K562 (cell line): Measurements from ENCODE around the gene ARHGAP42. TPM values are rescaled to one million over a fixed set of nuclear protein-coding genes. Genes with fewer than 3 reads are reported as not detected.

Experiments
- CXXC5 ChIP-seq: fragments of 250-450 bp; sonication (Bioruptor Pico); IDR thresholded peaks from 2 replicates; pipeline ENCODE4 v1.8.0; 2022; ENCODE audit warnings: inconsistent platforms, mild to moderate bottlenecking, moderate library complexity
- ERF ChIP-seq: fragments of 450-650 bp; formaldehyde crosslinking; IDR thresholded peaks from 2 replicates; pipeline ENCODE4 v1.4.0; 2020; ENCODE audit warnings: mild to moderate bottlenecking, mixed read lengths
- KLF13 ChIP-seq: fragments of 450-650 bp; IDR thresholded peaks from 2 replicates; pipeline ENCODE4 v1.6.1; 2016; ENCODE audit warnings: missing genetic modification characterization, low read depth, mild to moderate bottlenecking, missing compliant biosample characterization, moderate library complexity, borderline replicate concordance
- NEUROD1 ChIP-seq: fragments of 150-350 bp; IDR thresholded peaks from 2 replicates; pipeline ENCODE4 v1.6.1; 2014; ENCODE audit warnings: borderline replicate concordance, low read length, low read depth; ENCODE audit not compliant: partially characterized antibody
- SAFB ChIP-seq: fragments of 200-400 bp; formaldehyde crosslinking; IDR thresholded peaks from 2 replicates; pipeline ENCODE4 v1.6.1; 2017; ENCODE audit warnings: low read depth, low read length, borderline replicate concordance
- SMARCB1 ChIP-seq: IDR thresholded peaks from 2 replicates; pipeline ENCODE4 v1.6.1; 2011; ENCODE audit warnings: improper control_type of control experiment, low read depth; ENCODE audit not compliant: insufficient read length
- THRB ChIP-seq: fragments of 450-650 bp; formaldehyde crosslinking; conservative IDR thresholded peaks from 2 replicates; pipeline ENCODE4 v1.4.0; 2022; ENCODE audit warnings: mild to moderate bottlenecking, missing genetic modification characterization
- ZNF146 ChIP-seq: IDR thresholded peaks from one replicate; pipeline ENCODE4 v1.6.1; 2018; ENCODE audit warnings: missing compliant biosample characterization; ENCODE audit not compliant: unreplicated experiment
- ZNF41 ChIP-seq: fragments of 250-450 bp; sonication (Bioruptor Pico); conservative IDR thresholded peaks from 2 replicates; pipeline ENCODE4 v1.4.0; 2020; ENCODE audit warnings: mild to moderate bottlenecking
- ZNF75A ChIP-seq: fragments of 450-650 bp; formaldehyde crosslinking; IDR thresholded peaks from 2 replicates; pipeline ENCODE4 v1.4.0; 2020; ENCODE audit warnings: mild to moderate bottlenecking
- polyA plus RNA-seq, 8 experiments: library from polyadenylated mRNA; depleted of rRNA in 4 of 8; stranded (reverse) in 5 of 8; unstranded in 3 of 8; fragments of >200 nt; fragmentation: Nextera tagmentation in 2 of 8; fragmentation: Illumina TruSeq in 1 of 8; extraction: Ambion mirVana in 2 of 8; extraction: Trizol in 1 of 8; gene quantifications; 2 replicates each; pipeline versions ENCODE4 v1.2.1 to v1.2.3, GENCODE V29; 2011 to 2014; ENCODE audit warnings: inconsistent platforms in 1 of 8, missing spikeins in 1 of 8
- total RNA-seq, 7 experiments: library from RNA; depleted of rRNA in 6 of 7; stranded (reverse); fragments of >200 nt in 6 of 7; fragmentation: Illumina TruSeq in 2 of 7; extraction: Trizol in 2 of 7; gene quantifications; 2 replicates each; pipeline versions ENCODE4 v1.2.1 to v1.2.3, GENCODE V29; 2011 to 2021; ENCODE audit warnings: low replicate concordance in 1 of 7
- TF ChIP-seq, protein P1 (sequence below): fragments of 450-650 bp; conservative IDR thresholded peaks from 2 replicates; pipeline ENCODE4 v1.6.1; 2016; ENCODE audit warnings: missing genetic modification characterization, low read depth, mild to moderate bottlenecking, missing compliant biosample characterization, moderate library complexity
- TF ChIP-seq, protein P2 (sequence below): fragments of 250-450 bp; sonication (Bioruptor Pico); IDR thresholded peaks from 2 replicates; pipeline ENCODE4 v1.4.0; 2020; ENCODE audit warnings: mild to moderate bottlenecking, moderate library complexity
- TF ChIP-seq, protein P3 (sequence below): fragments of 450-650 bp; formaldehyde crosslinking; IDR thresholded peaks from 2 replicates; pipeline ENCODE4 v1.4.0; 2022; ENCODE audit warnings: missing genetic modification characterization
- TF ChIP-seq, protein P4 (sequence below), 2 experiments: IDR thresholded peaks in 1 of 2; conservative IDR thresholded peaks in 1 of 2; 2 replicates each; pipeline ENCODE4 v1.6.1; 2016; ENCODE audit warnings: low read depth in 2 of 2, mild to moderate bottlenecking in 1 of 2, missing compliant biosample characterization in 1 of 2, missing genetic modification characterization in 1 of 2, moderate library complexity in 1 of 2
- TF ChIP-seq, protein P5 (sequence below): fragments of 250-450 bp; sonication (Bioruptor Pico); IDR thresholded peaks from 2 replicates; pipeline ENCODE4 v1.5.0; 2021; ENCODE audit warnings: mild to moderate bottlenecking, borderline replicate concordance

Gene ARHGAP42
- total and polyA plus RNA-seq, 9 of the 15 experiments (the other 6 are each of a cell fraction or from before 2014, with no cell fraction given), result 0.95 to 6.1 (median 2.4) TPM

DNA sequence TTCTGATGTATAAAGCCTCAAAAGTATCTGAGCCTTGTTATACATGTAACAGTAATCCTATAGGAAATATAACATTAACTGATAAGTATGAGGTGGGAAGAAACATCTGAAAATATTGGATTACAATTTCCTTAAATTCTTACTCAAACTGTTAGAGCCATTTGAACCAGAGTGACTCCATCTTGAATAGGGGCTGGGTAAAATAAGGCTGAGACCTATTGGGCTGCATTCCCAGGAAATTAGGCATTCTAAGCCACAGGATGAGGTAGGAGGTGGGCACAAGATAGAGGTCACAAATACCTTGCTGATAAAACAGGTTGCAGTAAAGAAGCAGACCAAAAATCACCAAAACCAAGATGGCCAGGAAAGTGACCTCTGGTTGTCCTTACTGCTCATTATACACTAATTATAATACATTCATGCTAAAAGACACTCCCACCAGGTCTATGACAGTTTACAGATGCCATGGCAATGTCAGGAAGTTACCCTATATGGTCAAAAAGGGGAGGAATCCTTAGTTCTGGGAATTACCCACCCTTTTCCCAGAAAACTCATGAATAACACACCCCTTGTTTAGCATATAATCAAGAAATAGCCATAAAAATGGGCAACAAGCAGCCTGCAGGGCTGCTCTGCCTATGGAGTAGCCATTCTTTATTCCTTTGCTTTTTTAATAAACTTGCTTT is 327.7 kb downstream of the ARHGAP42 start (continued):
- TF ChIP-seq SMARCB1, result no peak
- no peak for TF ChIP-seq NEUROD1
- peak; percentile 92 for TF ChIP-seq ZNF41
- no peak for TF ChIP-seq SAFB
- TF ChIP-seq, protein P1, sequence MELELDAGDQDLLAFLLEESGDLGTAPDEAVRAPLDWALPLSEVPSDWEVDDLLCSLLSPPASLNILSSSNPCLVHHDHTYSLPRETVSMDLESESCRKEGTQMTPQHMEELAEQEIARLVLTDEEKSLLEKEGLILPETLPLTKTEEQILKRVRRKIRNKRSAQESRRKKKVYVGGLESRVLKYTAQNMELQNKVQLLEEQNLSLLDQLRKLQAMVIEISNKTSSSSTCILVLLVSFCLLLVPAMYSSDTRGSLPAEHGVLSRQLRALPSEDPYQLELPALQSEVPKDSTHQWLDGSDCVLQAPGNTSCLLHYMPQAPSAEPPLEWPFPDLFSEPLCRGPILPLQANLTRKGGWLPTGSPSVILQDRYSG, result peak; percentile 98
- TF ChIP-seq, protein P2, sequence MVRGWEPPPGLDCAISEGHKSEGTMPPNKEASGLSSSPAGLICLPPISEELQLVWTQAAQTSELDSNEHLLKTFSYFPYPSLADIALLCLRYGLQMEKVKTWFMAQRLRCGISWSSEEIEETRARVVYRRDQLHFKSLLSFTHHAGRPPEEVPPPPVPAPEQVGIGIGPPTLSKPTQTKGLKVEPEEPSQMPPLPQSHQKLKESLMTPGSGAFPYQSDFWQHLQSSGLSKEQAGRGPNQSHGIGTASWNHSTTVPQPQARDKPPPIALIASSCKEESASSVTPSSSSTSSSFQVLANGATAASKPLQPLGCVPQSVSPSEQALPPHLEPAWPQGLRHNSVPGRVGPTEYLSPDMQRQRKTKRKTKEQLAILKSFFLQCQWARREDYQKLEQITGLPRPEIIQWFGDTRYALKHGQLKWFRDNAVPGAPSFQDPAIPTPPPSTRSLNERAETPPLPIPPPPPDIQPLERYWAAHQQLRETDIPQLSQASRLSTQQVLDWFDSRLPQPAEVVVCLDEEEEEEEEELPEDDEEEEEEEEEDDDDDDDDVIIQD (CRISPR knock-in tag), result peak; percentile 49; the same call in 1 of the 2 replicates
- TF ChIP-seq, protein P3, sequence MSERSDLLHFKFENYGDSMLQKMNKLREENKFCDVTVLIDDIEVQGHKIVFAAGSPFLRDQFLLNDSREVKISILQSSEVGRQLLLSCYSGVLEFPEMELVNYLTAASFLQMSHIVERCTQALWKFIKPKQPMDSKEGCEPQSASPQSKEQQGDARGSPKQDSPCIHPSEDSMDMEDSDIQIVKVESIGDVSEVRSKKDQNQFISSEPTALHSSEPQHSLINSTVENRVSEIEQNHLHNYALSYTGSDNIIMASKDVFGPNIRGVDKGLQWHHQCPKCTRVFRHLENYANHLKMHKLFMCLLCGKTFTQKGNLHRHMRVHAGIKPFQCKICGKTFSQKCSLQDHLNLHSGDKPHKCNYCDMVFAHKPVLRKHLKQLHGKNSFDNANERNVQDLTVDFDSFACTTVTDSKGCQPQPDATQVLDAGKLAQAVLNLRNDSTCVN (CRISPR knock-in tag), result peak; percentile 86; the same call in 1 of the 2 replicates
- TF ChIP-seq THRB (CRISPR knock-in tag), result peak; percentile 96
- no peak for TF ChIP-seq ZNF146 (CRISPR knock-in tag)
- peak; percentile 87 for TF ChIP-seq CXXC5
- TF ChIP-seq ZNF75A (CRISPR knock-in tag), result no peak
- TF ChIP-seq, protein P4, sequence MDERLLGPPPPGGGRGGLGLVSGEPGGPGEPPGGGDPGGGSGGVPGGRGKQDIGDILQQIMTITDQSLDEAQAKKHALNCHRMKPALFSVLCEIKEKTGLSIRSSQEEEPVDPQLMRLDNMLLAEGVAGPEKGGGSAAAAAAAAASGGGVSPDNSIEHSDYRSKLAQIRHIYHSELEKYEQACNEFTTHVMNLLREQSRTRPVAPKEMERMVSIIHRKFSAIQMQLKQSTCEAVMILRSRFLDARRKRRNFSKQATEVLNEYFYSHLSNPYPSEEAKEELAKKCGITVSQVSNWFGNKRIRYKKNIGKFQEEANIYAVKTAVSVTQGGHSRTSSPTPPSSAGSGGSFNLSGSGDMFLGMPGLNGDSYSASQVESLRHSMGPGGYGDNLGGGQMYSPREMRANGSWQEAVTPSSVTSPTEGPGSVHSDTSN (CRISPR knock-in tag; IDR thresholded peaks at IDR 0.05; ENCODE audit: low read depth), result no peak
- TF ChIP-seq, protein P4 (tag; conservative IDR thresholded peaks at IDR 0.05; ENCODE audit: low read depth), result peak; percentile 78
- 0 out of 2 replicates have a peak, but pooled peaks have one; percentile 71 for TF ChIP-seq ERF (CRISPR knock-in tag)
- TF ChIP-seq KLF13, result peak; percentile 97
- TF ChIP-seq, protein P5, sequence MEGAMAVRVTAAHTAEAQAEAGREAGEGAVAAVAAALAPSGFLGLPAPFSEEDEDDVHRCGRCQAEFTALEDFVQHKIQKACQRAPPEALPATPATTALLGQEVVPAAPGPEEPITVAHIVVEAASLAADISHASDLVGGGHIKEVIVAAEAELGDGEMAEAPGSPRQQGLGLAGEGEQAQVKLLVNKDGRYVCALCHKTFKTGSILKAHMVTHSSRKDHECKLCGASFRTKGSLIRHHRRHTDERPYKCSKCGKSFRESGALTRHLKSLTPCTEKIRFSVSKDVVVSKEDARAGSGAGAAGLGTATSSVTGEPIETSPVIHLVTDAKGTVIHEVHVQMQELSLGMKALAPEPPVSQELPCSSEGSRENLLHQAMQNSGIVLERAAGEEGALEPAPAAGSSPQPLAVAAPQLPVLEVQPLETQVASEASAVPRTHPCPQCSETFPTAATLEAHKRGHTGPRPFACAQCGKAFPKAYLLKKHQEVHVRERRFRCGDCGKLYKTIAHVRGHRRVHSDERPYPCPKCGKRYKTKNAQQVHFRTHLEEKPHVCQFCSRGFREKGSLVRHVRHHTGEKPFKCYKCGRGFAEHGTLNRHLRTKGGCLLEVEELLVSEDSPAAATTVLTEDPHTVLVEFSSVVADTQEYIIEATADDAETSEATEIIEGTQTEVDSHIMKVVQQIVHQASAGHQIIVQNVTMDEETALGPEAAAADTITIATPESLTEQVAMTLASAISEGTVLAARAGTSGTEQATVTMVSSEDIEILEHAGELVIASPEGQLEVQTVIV, result no peak
